ENCODE results near the gene MOB2.

The MOB2 gene

GRCh38 chr11:1493650-1494244 is 7.2 kb upstream of the MOB2 start:
- H3K27ac ChIP-seq (ENCODE audit: insufficient read depth in 1 of 2, low read depth in 1 of 2, low read length in 2 of 2, poor library complexity in 1 of 2, severe bottlenecking in 2 of 2): no peak overlapping the region
- no peaks in the 10 kb centered on the region for H3K36me3 ChIP-seq (ENCODE audit: control insufficient read depth in 4 of 4, insufficient read depth in 4 of 4, low read length in 3 of 4)
- WGBS (ENCODE audit: insufficient coverage): 100% methylated on average over 1 of the region's 3 CpGs
- ChIA-PET POLR2A (no interaction called here), CTCF (no interaction called here)
- no peaks in the 10 kb centered on the region for H3K27me3 ChIP-seq (replicated peaks in 2 of 5; ENCODE audit: control insufficient read depth in 4 of 5, insufficient read depth in 5 of 5, low read length in 4 of 5)
- no peaks in the 10 kb centered on the region for H3K4me1 ChIP-seq (ENCODE audit: control extremely low read depth in 1 of 4, control insufficient read depth in 4 of 4, insufficient read depth in 4 of 4, low read length in 3 of 4)
- H3K4me3 ChIP-seq (ENCODE audit: control insufficient read depth in 1 of 7, extremely low read depth in 1 of 7, insufficient read depth in 4 of 7, low read depth in 2 of 7, low read length in 6 of 7): no peak overlapping the region
- DNase-seq: no peak
- no peaks in the 10 kb centered on the region for H3K9me3 ChIP-seq (ENCODE audit: control extremely low read depth in 1 of 5, control insufficient read depth in 4 of 5, insufficient read depth in 2 of 5, low read depth in 1 of 5, low read length in 4 of 5)

GRCh38 chr11:1491379-1491778 is 4.8 kb upstream of the MOB2 start:
- no peak for DNase-seq
- Histone ChIP-seq H3K4me1 (ENCODE audit: control extremely low read depth in 1 of 4, control insufficient read depth in 4 of 4, insufficient read depth in 4 of 4, low read length in 3 of 4) (no peaks in the 10 kb centered on the region), H3K4me3 (ENCODE audit: control insufficient read depth in 1 of 7, extremely low read depth in 1 of 7, insufficient read depth in 4 of 7, low read depth in 2 of 7, low read length in 6 of 7) (no peak overlapping the region), H3K36me3 (ENCODE audit: control insufficient read depth in 4 of 4, insufficient read depth in 4 of 4, low read length in 3 of 4) (no peaks in the 10 kb centered on the region), H3K27ac (ENCODE audit: insufficient read depth in 1 of 2, low read depth in 1 of 2, low read length in 2 of 2, poor library complexity in 1 of 2, severe bottlenecking in 2 of 2) (no peak overlapping the region), H3K9me3 (ENCODE audit: control extremely low read depth in 1 of 5, control insufficient read depth in 4 of 5, insufficient read depth in 2 of 5, low read depth in 1 of 5, low read length in 4 of 5) (no peaks in the 10 kb centered on the region), H3K27me3 (replicated peaks in 2 of 5; ENCODE audit: control insufficient read depth in 4 of 5, insufficient read depth in 5 of 5, low read length in 4 of 5) (no peaks in the 10 kb centered on the region)
- 98% methylated on average over 9 of the region's 12 CpGs for WGBS (ENCODE audit: insufficient coverage)
- POLR2A ChIA-PET: no interaction called here
- CTCF ChIA-PET: no interaction called here

- no peak for DNase-seq
- peaks cover 0 to 3% (median 0%) of the 10 kb centered on the region in 4 experiments for H3K4me1 ChIP-seq (ENCODE audit: control extremely low read depth in 1 of 4, control insufficient read depth in 4 of 4, insufficient read depth in 4 of 4, low read length in 3 of 4)
- ChIA-PET CTCF (no interaction called here), POLR2A (no interaction called here)
- H3K27me3 ChIP-seq (replicated peaks in 2 of 5; ENCODE audit: control insufficient read depth in 4 of 5, insufficient read depth in 5 of 5, low read length in 4 of 5): no peaks in the 10 kb centered on the region
- H3K4me3 ChIP-seq (ENCODE audit: control insufficient read depth in 1 of 7, extremely low read depth in 1 of 7, insufficient read depth in 4 of 7, low read depth in 2 of 7, low read length in 6 of 7): no peak overlapping the region
- no peaks in the 10 kb centered on the region for H3K9me3 ChIP-seq (ENCODE audit: control extremely low read depth in 1 of 5, control insufficient read depth in 4 of 5, insufficient read depth in 2 of 5, low read depth in 1 of 5, low read length in 4 of 5)
- 81% methylated on average over 6 of the region's 7 CpGs for WGBS (ENCODE audit: insufficient coverage)
- no peak overlapping the region for H3K27ac ChIP-seq (ENCODE audit: insufficient read depth in 1 of 2, low read depth in 1 of 2, low read length in 2 of 2, poor library complexity in 1 of 2, severe bottlenecking in 2 of 2)
- no peaks in the 10 kb centered on the region for H3K36me3 ChIP-seq (ENCODE audit: control insufficient read depth in 4 of 4, insufficient read depth in 4 of 4, low read length in 3 of 4)
Observed at GRCh38 chr11:1490651-1491050, 4.1 kb upstream of the MOB2 start.

GRCh38 chr11:1488575-1489180 is 2.1 kb upstream of the MOB2 start:
- over 99% methylated on average over 16 of the region's 20 CpGs for WGBS (ENCODE audit: insufficient coverage)
- POLR2A ChIA-PET: interaction anchor here (0.5 kb wide), 1 partner anchor 48 kb away, joined by 3 read pairs; no protein-coding TSS in a partner anchor
- H3K4me3 ChIP-seq (ENCODE audit: control insufficient read depth in 1 of 7, extremely low read depth in 1 of 7, insufficient read depth in 4 of 7, low read depth in 2 of 7, low read length in 6 of 7): no peak overlapping the region
- no peaks in the 10 kb centered on the region for H3K27me3 ChIP-seq (replicated peaks in 2 of 5; ENCODE audit: control insufficient read depth in 4 of 5, insufficient read depth in 5 of 5, low read length in 4 of 5)
- H3K36me3 ChIP-seq (ENCODE audit: control insufficient read depth in 4 of 4, insufficient read depth in 4 of 4, low read length in 3 of 4): peaks cover 0 to 2% (median 0%) of the 10 kb centered on the region in 4 experiments
- H3K4me1 ChIP-seq (ENCODE audit: control extremely low read depth in 1 of 4, control insufficient read depth in 4 of 4, insufficient read depth in 4 of 4, low read length in 3 of 4): peaks cover 0 to 3% (median 0%) of the 10 kb centered on the region in 4 experiments
- H3K9me3 ChIP-seq (ENCODE audit: control extremely low read depth in 1 of 5, control insufficient read depth in 4 of 5, insufficient read depth in 2 of 5, low read depth in 1 of 5, low read length in 4 of 5): no peaks in the 10 kb centered on the region
- CTCF ChIA-PET: interaction anchor here (1.0 kb wide), 1 partner anchor 195 kb away, joined by 3 read pairs; no protein-coding TSS in a partner anchor
- no peak for DNase-seq
- H3K27ac ChIP-seq (ENCODE audit: insufficient read depth in 1 of 2, low read depth in 1 of 2, low read length in 2 of 2, poor library complexity in 1 of 2, severe bottlenecking in 2 of 2): no peak overlapping the region

GRCh38 chr11:1487851-1488574 is 1.4 kb upstream of the MOB2 start:
- Histone ChIP-seq H3K9me3 (ENCODE audit: control extremely low read depth in 1 of 5, control insufficient read depth in 4 of 5, insufficient read depth in 2 of 5, low read depth in 1 of 5, low read length in 4 of 5) (no peaks in the 10 kb centered on the region), H3K27ac (ENCODE audit: insufficient read depth in 1 of 2, low read depth in 1 of 2, low read length in 2 of 2, poor library complexity in 1 of 2, severe bottlenecking in 2 of 2) (no peak overlapping the region), H3K4me3 (ENCODE audit: control insufficient read depth in 1 of 7, extremely low read depth in 1 of 7, insufficient read depth in 4 of 7, low read depth in 2 of 7, low read length in 6 of 7) (no peak overlapping the region), H3K36me3 (ENCODE audit: control insufficient read depth in 4 of 4, insufficient read depth in 4 of 4, low read length in 3 of 4) (peaks cover 0 to 2% (median 0%) of the 10 kb centered on the region in 4 experiments), H3K4me1 (ENCODE audit: control extremely low read depth in 1 of 4, control insufficient read depth in 4 of 4, insufficient read depth in 4 of 4, low read length in 3 of 4) (peaks cover 0 to 3% (median 0%) of the 10 kb centered on the region in 4 experiments), H3K27me3 (replicated peaks in 2 of 5; ENCODE audit: control insufficient read depth in 4 of 5, insufficient read depth in 5 of 5, low read length in 4 of 5) (no peaks in the 10 kb centered on the region)
- ChIA-PET POLR2A (no interaction called here), CTCF (interaction anchor here (1.0 kb wide), 1 partner anchor 195 kb away, joined by 3 read pairs; no protein-coding TSS in a partner anchor)
- no peak for DNase-seq
- WGBS (ENCODE audit: insufficient coverage): 96% methylated on average over 19 of the region's 23 CpGs

GRCh38 chr11:1487091-1487850 is 692 bp upstream of the MOB2 start:
- CTCF ChIA-PET: no interaction called here
- POLR2A ChIA-PET: no interaction called here
- Histone ChIP-seq H3K4me3 (ENCODE audit: control insufficient read depth in 1 of 7, extremely low read depth in 1 of 7, insufficient read depth in 4 of 7, low read depth in 2 of 7, low read length in 6 of 7) (no peak overlapping the region), H3K9me3 (ENCODE audit: control extremely low read depth in 1 of 5, control insufficient read depth in 4 of 5, insufficient read depth in 2 of 5, low read depth in 1 of 5, low read length in 4 of 5) (no peaks in the 10 kb centered on the region), H3K36me3 (ENCODE audit: control insufficient read depth in 4 of 4, insufficient read depth in 4 of 4, low read length in 3 of 4) (peaks cover 0 to 2% (median 0%) of the 10 kb centered on the region in 4 experiments), H3K4me1 (ENCODE audit: control extremely low read depth in 1 of 4, control insufficient read depth in 4 of 4, insufficient read depth in 4 of 4, low read length in 3 of 4) (peaks cover 0 to 3% (median 0%) of the 10 kb centered on the region in 4 experiments), H3K27me3 (replicated peaks in 2 of 5; ENCODE audit: control insufficient read depth in 4 of 5, insufficient read depth in 5 of 5, low read length in 4 of 5) (no peaks in the 10 kb centered on the region), H3K27ac (ENCODE audit: insufficient read depth in 1 of 2, low read depth in 1 of 2, low read length in 2 of 2, poor library complexity in 1 of 2, severe bottlenecking in 2 of 2) (no peak overlapping the region)
- WGBS (ENCODE audit: insufficient coverage): 96% methylated on average over 20 of the region's 21 CpGs
- no peak for DNase-seq
